GM12874 (cell line): ENCODE data around the gene CD48.

ENCODE experiments used
- TF ChIP-seq, protein P1 (sequence below): IDR thresholded peaks from 2 replicates; pipeline ENCODE4 v1.5.1; 2011; ENCODE audit warnings: low read depth, mild to moderate bottlenecking, control low read depth, low read length, moderate library complexity; ENCODE audit not compliant: insufficient read depth

CD48 gene

DNA sequence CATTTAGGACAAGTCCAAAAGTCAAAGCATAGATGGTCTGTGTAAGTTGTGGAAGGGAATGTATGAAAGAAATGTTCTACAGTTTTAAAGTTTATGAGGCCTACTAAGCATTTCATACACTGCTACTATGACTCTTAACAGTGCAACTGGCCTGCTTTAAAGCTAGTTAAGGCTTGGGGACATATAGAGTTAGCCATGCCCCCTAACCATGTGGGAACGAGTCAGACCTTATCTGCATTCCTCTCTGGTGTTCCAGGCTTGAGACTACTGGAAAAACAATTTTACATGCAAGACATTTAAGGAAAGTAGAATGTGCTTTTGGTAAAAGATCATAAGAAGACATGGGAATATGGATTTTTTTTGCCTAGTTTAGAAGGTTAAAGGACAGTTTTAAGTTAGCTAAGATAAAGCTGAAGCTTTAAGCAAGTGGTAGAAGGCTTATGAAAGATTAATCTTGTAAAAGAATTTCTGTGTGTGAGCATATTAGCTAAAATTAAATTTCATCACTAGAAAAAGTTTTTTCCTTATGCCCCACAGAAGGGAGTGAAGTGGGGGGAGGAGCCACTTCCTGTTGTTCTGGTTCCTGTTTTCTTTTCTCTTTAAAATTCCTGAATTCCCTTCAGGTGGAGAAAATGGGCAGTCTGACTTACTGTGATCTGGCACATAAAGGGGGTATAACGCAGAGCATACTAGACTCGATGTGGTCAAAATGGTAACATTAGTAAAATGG is 8.9 kb upstream of the CD48 start:
- TF ChIP-seq, protein P1, sequence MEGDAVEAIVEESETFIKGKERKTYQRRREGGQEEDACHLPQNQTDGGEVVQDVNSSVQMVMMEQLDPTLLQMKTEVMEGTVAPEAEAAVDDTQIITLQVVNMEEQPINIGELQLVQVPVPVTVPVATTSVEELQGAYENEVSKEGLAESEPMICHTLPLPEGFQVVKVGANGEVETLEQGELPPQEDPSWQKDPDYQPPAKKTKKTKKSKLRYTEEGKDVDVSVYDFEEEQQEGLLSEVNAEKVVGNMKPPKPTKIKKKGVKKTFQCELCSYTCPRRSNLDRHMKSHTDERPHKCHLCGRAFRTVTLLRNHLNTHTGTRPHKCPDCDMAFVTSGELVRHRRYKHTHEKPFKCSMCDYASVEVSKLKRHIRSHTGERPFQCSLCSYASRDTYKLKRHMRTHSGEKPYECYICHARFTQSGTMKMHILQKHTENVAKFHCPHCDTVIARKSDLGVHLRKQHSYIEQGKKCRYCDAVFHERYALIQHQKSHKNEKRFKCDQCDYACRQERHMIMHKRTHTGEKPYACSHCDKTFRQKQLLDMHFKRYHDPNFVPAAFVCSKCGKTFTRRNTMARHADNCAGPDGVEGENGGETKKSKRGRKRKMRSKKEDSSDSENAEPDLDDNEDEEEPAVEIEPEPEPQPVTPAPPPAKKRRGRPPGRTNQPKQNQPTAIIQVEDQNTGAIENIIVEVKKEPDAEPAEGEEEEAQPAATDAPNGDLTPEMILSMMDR = no peak

DNA sequence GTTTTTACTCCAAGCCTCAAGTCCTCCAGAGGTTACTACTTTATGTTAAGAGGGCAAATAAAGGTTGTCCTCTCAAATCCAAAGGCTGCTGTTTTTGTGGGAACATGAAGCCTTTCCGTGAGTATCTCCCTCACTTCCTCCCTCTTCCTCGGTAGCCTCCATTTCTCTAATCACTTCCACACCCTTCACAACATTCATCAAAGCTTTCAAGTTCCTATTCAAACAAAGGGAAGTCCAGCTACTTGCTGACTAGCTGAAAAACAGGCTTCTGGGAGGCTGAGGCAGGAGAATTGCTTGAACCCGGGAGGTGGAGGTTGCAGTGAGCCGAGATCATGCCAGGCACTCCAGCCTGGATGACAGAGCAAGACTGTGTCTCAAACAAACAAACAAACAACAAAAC is 6.6 kb upstream of the CD48 start:
- TF ChIP-seq, protein P1 = no peak

DNA sequence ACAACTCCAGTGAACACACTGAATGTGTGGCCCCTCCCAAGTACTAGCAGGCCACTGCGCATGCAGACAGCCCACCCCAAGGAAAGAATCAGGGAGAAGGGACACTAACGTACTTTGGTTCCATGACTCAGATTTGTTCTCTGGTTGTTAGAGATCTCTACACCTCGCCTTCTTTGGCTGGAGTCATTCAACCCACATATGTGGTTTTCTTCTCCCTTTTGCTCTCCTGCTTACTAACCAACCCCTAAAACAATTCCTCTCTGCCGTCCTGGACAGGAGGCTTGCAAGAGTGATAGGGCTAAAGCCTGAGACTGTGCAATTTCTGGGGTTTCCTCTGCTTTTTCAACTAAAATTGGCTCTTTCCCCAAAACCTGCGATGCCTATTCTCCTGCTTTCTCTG is 5.7 kb upstream of the CD48 start:
- TF ChIP-seq, protein P1 = no peak

DNA sequence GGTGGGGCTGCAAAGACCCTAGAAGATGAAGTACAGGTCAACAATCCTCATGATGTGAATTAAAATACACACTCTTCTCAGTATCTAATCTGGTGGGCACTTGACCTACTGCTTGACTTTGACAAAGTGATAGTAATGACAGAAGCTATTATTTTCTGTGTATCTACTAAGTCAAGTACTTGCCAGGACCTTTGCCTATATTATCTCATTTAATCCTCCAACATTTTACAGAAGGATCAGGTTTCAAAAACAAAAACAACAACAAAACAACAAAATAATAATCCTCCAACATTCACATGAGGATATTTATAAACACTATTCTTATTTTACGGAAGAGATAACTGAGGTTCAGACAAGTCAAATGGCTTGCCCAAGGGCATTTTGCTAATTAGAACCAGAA is 4.4 kb upstream of the CD48 start:
- TF ChIP-seq, protein P1 = no peak

DNA sequence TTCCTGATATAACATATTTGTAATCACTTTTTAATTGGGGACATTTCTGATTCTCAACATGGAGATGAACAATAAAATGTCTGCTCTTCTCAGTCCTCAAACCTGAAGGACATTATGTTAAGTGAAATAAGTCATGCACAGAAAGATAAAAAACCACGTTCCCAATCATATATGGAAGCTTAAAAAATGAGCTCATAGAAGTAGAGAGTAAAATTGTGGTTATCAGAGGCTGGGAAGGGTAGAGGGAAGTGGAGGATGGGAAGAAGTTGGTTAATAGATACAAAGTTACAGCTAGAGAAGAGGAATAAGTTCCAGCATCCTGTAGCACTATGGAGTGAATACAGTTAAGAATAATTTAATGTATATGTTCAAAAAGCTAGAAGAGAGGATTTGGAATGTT is 1.5 kb upstream of the CD48 start:
- TF ChIP-seq, protein P1 = no peak

DNA sequence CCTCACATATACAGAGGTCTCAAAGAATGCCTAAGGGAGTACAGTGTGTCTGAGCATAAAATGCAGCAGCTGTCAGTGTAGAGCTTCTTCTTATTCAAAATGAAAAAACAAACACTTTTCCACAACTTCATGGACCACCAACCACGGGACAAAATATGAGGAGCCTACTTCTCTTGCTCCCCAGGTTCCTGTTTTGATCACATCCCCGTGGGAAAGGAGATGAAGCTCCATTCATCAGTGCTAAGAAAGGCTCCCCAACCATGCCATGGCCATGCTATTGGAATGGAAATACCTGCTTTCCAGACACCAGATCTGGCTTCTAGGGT is 383 bp downstream of the CD48 start:
- TF ChIP-seq, protein P1 = no peak

DNA sequence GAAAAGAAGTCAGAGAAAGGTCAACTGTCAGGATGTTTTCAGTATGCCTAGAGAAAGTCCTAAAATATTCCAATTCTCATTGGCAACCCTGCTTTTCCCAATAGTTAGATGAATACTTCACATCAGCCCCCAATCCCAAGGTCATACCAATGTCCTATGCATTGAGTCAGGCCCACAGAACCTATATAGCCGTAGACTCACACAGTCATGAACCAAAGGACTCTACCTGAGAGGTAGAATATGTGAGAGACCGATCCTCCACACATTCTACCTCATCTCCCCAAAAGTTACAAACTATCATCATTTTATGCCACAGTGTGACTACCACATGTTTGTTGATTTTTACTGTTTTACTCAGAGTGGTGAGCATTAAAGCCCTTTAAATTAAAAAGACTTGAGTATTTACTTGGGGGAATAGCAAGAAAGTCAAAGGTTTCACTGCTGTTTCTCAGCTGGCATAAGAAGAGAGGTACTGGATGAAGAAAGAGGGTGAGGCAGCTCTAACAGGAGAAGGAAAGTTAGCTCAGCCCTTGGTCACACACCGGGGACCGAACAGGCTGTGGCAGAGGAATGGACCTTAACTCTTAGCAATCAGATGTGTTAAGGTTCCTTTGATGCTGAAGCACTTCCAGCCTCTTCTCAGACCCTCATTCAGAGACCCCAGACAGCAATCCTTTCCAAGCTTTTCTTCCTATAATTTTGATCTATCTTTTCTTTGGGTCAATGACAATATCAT is 937 bp downstream of the CD48 start:
- TF ChIP-seq, protein P1 = no peak
